Activated naive CD8-positive, alpha-beta T cell treated with anti-CD3 and anti-CD28 coated beads, Interleukin-2, amount 50 U/mL, for 24 hours (primary cell): Measurements from ENCODE around the gene CYP19A1.

Experiments
- ATAC-seq: fragments of 150-1000 bp; cut with Tn5 transposase; one replicate; pipeline ENCODE4 v1.10.0; 2021
- DNase-seq: peaks from one replicate; pipeline ENCODE4 v3.0.0; 2021
- H3K27ac Mint-ChIP-seq: one replicate; pipeline ENCODE4 v1.8.0; 2021; ENCODE audit warnings: mild to moderate bottlenecking, mixed read lengths
- H3K27me3 Mint-ChIP-seq: one replicate; pipeline ENCODE4 v1.8.0; 2021; ENCODE audit warnings: mixed read lengths
- H3K36me3 Mint-ChIP-seq: one replicate; pipeline ENCODE4 v1.8.0; 2021; ENCODE audit warnings: low read depth, mixed read lengths
- H3K4me1 Mint-ChIP-seq: one replicate; pipeline ENCODE4 v1.8.0; 2021; ENCODE audit warnings: mixed read lengths
- H3K4me3 Mint-ChIP-seq: one replicate; pipeline ENCODE4 v1.8.0; 2021; ENCODE audit warnings: mild to moderate bottlenecking, moderate library complexity, mixed read lengths
- H3K9me3 Mint-ChIP-seq: one replicate; pipeline ENCODE4 v1.8.0; 2021; ENCODE audit warnings: mixed read lengths

The CYP19A1 gene

DNA sequence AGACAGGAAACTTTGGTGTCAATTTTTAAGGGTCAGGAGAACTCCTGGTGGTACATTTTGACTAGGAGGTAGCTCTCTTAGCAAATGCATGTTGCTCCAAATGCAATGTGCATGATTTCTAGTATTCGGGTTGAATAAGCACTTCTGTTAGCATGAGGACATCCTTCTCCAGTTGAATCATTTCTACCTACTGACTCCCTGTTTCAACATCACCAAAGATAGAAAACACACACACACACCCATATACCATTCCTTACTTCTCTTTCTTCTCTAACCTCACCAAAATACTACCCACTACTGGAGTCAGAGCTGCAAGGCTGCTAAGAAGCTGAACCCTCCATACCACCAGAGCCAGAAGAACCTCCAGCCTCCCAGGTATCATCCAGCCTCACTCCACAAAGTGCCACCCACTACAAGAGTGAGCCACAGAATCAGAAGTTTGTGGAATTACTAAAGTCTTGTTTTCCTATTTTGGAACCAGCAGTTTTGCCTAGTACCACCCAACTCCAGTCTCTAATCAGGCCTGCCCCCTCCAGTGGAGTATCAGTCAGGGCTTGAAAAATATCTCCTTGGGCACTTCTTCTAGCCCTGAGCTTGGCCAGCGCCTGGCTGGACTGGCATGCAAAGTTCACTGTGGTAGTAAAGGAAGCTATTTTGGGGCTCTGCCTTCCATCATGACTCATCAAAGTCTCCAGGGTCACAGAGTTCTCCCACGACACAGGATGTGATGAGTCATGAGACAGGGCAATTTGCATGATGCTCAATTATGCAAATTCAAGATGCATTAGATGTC, 110.3 kb downstream of the CYP19A1 start:
- Mint-ChIP-seq H3K9me3 (no peaks in the 10 kb centered on the region), H3K4me1 (peaks cover 7% of the 10 kb centered on the region), H3K4me3 (no peak overlapping the region), H3K27me3 (peaks cover 4% of the 10 kb centered on the region), H3K27ac (peak overlapping the region; percentile 3), H3K36me3 (no peaks in the 10 kb centered on the region)
- DNase-seq (peak; percentile 8), ATAC-seq (peak; percentile 74)

DNA sequence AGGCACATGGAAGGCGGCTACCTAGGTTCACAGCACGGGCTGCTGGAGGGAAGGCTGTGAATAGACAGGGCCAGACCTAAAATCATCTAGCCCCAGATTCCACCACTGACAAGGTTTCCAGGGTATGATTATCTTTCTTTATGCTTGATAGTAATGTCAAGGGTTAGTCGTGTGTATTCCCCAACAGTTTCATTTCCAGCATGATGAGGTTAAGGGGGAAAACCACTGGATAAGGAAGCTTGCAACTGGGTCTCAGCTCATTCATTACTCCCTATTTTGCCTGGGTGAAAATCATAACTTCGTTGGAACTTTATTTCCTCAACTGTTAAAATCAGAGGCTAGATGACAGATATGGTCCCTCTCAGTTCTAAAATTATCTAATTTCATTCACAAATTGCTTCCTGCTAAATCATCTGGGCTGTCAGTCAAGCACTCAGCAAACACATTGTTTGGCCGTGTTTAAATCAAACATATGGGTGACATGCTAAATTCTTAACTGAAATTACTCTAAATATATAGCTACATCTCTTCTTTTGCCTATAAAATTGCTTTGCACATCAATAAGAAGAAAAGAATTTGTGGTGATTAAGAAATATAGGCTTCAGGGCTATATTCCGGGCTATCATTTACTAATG, 111.7 kb downstream of the CYP19A1 start:
- Mint-ChIP-seq H3K27me3 (peaks cover 6% of the 10 kb centered on the region), H3K27ac (no peak overlapping the region), H3K4me3 (no peak overlapping the region), H3K9me3 (no peaks in the 10 kb centered on the region), H3K4me1 (peaks cover 7% of the 10 kb centered on the region), H3K36me3 (no peaks in the 10 kb centered on the region)
- no peak for DNase-seq
- ATAC-seq, result no peak

DNA sequence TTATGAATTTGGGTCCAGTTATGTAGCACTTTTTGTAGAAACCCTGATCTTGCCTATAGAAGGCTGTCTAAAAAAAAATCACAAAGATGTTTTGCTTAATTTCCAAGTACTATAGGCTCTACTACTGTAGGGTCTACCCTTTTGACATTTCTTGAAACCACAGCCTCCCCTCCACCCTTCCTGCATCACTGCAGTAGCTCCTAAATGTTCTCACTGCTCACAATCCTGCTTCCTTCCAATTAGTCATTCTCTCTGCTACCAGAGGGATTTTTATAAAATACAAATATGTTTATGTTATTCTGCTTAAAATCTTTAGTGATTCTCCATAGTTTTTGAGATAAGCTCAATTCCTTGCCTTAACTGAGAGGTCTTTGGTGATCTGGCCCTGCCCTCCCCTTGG, 114.0 kb downstream of the CYP19A1 start:
- no peak for DNase-seq

DNA sequence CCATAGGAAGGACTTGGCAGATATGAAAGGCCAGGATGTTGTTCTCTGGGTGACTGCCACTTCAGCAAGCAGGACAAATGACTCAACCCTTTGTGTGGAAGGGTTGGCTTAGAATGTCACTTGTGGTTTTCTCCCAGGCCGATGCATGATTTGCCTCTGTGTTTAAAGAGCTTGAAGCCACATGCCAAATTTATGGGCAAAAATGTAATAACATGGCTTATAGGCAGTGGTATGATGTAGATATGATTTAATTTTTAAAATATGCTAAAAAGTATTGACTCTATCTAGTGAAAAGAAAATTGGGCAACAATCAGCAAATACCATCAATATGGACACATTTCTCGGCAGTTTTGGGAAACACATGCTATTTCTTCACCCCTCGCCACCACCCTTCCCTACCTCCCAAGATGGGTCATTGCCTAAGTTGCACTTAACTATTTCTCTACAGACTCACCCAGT, 114.6 kb downstream of the CYP19A1 start:
- peak; percentile 51 for ATAC-seq
- Mint-ChIP-seq H3K36me3 (no peaks in the 10 kb centered on the region), H3K4me1 (peaks cover 7% of the 10 kb centered on the region), H3K9me3 (no peaks in the 10 kb centered on the region), H3K4me3 (no peak overlapping the region), H3K27me3 (peaks cover 8% of the 10 kb centered on the region), H3K27ac (no peak overlapping the region)
- DNase-seq, result no peak

More for the DNA sequence above, 114.0 kb downstream of the CYP19A1 start:
- Mint-ChIP-seq H3K4me1 (peaks cover 7% of the 10 kb centered on the region), H3K27me3 (peaks cover 8% of the 10 kb centered on the region), H3K27ac (no peak overlapping the region), H3K9me3 (no peaks in the 10 kb centered on the region), H3K4me3 (no peak overlapping the region), H3K36me3 (no peaks in the 10 kb centered on the region)
- no peak for ATAC-seq

DNA sequence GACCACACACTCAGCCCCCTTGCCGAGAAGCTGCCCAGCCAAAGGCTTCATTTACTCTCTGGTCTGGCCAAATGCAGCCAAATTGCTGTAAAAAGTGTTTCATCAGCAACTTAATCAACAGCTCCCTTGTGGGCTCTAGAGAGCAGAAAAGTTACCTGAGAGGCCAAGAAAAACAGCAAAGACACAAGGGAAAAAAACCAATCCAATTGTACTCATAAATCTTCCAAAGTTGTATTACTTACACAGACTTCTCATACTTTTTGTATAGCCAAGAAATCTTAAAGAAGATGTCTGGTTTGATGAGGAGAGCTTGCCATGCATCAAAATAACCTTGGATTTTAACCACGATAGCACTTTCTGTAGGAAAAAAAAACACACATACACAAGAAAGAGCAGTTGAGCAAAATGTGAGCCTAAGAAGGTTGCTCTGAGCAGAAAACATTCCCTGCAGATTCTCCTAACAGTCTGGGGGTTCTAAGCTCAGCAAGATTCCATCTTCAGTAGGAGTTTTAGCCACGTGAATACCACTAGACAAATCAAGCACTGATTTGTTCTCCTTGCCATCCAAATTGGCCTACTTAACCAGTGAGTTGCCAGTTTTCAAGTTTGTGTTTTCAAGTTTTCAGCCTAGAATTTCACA, 120.0 kb downstream of the CYP19A1 start:
- Mint-ChIP-seq H3K27me3 (peaks cover 12% of the 10 kb centered on the region), H3K27ac (no peak overlapping the region), H3K9me3 (no peaks in the 10 kb centered on the region), H3K4me1 (no peaks in the 10 kb centered on the region), H3K36me3 (no peaks in the 10 kb centered on the region), H3K4me3 (no peak overlapping the region)
- DNase-seq (no peak), ATAC-seq (no peak)

DNA sequence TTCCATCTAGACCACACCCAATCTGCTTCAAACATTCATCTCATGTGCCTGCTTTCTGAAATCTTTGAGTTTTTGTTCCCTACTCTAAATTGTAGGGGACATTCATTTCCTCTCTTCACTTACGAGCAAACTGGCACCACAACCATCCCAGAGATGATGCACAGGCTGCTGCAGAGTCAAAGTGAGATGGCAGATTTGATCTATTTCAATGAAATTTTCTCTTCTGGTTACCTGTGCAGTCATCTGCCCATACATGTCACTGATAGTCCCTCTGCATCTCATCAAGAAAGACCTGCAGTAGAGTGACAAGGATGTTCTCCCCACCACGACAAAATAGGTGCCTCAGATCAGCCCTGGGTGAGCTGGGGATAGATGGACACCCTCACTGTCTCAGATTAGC, 125.5 kb downstream of the CYP19A1 start:
- Mint-ChIP-seq H3K27ac (no peak overlapping the region), H3K4me3 (no peak overlapping the region), H3K27me3 (peaks cover 9% of the 10 kb centered on the region), H3K4me1 (no peaks in the 10 kb centered on the region), H3K36me3 (no peaks in the 10 kb centered on the region), H3K9me3 (no peaks in the 10 kb centered on the region)
- ATAC-seq, result no peak
- no peak for DNase-seq

DNA sequence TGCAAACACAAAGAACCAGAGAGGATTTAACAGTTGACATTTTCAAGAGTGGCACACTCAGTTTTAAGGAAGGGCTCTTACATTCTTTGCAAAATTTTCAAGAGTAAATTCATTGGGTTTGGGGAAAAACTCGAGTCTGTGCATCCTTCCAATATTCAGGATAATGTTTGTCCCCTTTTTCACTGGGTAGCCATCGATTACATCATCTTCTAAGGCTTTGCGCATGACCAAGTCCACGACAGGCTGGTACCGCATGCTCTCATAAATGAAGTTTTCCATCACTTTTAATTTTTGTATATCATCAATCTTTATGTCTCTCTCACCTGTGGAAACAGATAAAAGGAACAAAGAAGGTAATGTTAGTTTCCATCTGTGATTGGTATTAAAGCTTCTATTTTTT, 126.2 kb downstream of the CYP19A1 start:
- DNase-seq, result no peak
- Mint-ChIP-seq H3K9me3 (no peaks in the 10 kb centered on the region), H3K4me3 (no peak overlapping the region)

DNA sequence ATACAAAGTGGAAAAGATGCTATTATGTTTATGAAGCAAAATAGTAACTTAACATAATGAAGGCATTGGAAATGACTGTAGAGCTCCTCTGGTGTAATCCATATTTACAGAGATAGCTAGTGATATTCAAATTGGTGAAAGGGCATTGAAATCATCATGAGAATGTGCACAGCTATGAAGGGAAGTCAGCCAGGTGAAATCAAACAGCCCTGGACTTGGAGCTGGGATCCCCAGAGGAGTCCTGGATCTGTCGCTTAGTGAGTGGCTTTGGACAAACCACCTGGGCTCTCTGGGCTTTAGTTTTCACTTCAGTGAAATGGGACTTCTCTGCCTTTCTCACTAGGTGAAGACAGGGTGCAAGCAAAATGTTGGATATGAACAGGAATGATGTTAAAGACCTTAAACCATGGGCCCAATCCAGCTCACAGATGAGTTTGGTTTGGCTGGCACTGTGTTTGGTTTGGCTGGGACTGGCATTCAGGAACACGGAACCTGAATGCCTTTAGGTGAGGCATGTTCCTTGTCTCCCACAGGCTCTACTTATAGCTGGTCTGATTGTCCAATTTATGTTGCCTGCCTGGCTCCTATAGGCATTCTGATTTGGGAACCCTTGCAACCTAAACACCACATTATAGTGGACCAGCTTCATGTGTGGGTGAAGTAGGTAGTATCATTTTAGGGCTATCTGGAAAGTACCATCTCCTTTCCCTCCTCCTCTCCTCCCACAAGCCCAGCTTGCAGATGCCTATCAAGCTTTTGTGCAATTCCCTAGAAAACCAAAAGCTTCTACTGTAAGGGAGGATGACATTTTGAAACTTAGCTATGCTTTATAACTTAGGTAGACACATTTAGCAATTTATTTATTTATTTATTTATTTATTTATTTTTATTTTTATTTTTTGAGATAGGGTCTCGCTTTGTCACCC, 133.1 kb downstream of the CYP19A1 start:
- H3K4me3 Mint-ChIP-seq, result no peak overlapping the region
- ATAC-seq, result no peak
- no peak overlapping the region for H3K27ac Mint-ChIP-seq
- DNase-seq, result no peak
- H3K27me3 Mint-ChIP-seq, result peaks cover 7% of the 10 kb centered on the region
- no peaks in the 10 kb centered on the region for H3K36me3 Mint-ChIP-seq
- H3K4me1 Mint-ChIP-seq, result no peaks in the 10 kb centered on the region
- no peaks in the 10 kb centered on the region for H3K9me3 Mint-ChIP-seq

More for the DNA sequence above, 126.2 kb downstream of the CYP19A1 start:
- H3K4me1 Mint-ChIP-seq, result no peaks in the 10 kb centered on the region
- no peaks in the 10 kb centered on the region for H3K36me3 Mint-ChIP-seq
- no peak overlapping the region for H3K27ac Mint-ChIP-seq
- H3K27me3 Mint-ChIP-seq, result peaks cover 9% of the 10 kb centered on the region
- ATAC-seq, result no peak

DNA sequence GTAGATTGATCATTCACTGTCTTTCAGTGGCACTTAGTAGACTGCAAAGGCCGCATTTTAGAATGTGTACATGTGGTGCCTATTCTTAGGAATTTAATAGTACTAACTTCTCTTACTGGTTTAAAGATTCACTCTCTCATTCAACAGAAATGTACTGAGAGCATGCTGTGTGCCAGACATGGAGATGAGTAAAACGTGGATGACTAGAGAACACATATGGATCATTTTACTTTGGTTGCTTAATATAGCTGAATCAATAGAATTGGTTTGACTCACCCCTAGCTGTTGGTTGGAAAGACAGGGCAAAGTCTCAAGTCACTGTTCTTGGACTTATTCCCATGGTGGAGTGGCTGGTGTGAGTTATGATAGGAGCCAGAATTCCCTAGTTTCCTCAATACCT, 134.6 kb downstream of the CYP19A1 start:
- Mint-ChIP-seq H3K27me3 (peaks cover 7% of the 10 kb centered on the region), H3K27ac (no peak overlapping the region), H3K4me1 (peaks cover 2% of the 10 kb centered on the region), H3K9me3 (no peaks in the 10 kb centered on the region), H3K4me3 (no peak overlapping the region), H3K36me3 (no peaks in the 10 kb centered on the region)
- ATAC-seq (no peak), DNase-seq (no peak)

DNA sequence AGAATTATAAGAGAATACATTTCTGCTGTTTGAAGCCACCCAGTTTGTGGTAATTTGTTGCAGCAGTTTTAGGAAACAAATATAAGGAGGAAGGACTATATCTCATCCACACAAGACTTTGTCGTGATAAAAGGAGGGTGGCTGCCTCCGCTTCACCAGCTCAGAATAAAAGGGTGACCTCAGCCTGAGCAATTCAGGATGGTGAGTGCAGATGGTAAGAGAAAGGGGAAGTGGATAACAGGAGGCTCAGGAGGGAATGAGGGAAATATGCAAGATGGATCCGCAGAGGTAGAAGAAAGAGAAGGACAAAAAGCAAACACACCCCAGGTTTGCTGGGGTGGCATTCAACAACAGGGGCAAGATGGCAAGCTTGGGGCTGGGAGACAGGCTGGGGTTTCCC, 135.6 kb downstream of the CYP19A1 start:
- H3K27ac Mint-ChIP-seq, result no peak overlapping the region
- peaks cover 2% of the 10 kb centered on the region for H3K4me1 Mint-ChIP-seq
- peaks cover 8% of the 10 kb centered on the region for H3K27me3 Mint-ChIP-seq
- H3K9me3 Mint-ChIP-seq, result no peaks in the 10 kb centered on the region
- H3K4me3 Mint-ChIP-seq, result no peak overlapping the region
- H3K36me3 Mint-ChIP-seq, result no peaks in the 10 kb centered on the region
- DNase-seq, result no peak
- ATAC-seq, result no peak

DNA sequence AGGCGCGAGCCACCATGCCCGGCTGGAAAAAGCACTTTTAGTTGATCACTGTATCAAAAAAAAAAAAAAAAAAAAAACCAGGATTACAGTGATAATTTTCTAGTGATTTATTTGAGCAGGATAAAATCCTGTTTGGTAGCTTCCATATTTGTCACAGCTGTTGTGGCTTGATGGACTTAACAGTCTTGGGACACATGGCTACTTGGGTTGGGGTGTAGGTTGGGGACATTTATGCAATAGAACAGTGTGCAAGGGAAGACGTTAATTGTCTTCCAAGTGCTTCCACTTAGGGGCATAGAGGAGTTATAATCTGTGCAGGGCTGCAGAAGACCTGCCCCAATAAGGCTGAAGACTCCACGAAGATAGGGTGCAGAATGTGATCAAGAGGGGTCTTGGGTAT, 136.8 kb downstream of the CYP19A1 start:
- Mint-ChIP-seq H3K4me1 (peaks cover 2% of the 10 kb centered on the region), H3K27ac (no peak overlapping the region)
- no peak for ATAC-seq

DNA sequence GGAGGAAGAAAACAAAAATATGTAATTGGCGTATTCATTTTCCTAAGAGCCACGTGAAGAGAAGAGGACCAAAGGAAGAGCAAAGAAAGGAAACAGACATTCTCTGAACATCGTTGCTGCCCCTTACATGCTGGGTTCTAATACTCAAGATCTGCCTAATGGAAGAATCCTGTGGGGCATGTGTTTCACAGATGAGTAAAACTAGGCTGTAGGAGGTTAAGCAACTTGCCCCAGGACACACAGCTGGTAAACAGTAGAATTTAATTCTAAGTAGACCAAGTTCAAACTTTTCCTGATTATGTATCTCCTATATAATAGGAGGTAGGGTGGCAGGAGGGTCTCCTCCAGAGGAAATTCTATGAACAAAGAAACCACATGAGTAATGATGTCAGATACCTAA, 137.6 kb downstream of the CYP19A1 start:
- Mint-ChIP-seq H3K4me3 (no peak overlapping the region), H3K27ac (no peak overlapping the region), H3K27me3 (peaks cover 6% of the 10 kb centered on the region), H3K9me3 (no peaks in the 10 kb centered on the region), H3K4me1 (peaks cover 2% of the 10 kb centered on the region), H3K36me3 (no peaks in the 10 kb centered on the region)
- no peak for DNase-seq
- ATAC-seq, result no peak

More for the DNA sequence above, 136.8 kb downstream of the CYP19A1 start:
- Mint-ChIP-seq H3K4me3 (no peak overlapping the region), H3K9me3 (no peaks in the 10 kb centered on the region), H3K27me3 (peaks cover 8% of the 10 kb centered on the region), H3K36me3 (no peaks in the 10 kb centered on the region)
- no peak for DNase-seq

DNA sequence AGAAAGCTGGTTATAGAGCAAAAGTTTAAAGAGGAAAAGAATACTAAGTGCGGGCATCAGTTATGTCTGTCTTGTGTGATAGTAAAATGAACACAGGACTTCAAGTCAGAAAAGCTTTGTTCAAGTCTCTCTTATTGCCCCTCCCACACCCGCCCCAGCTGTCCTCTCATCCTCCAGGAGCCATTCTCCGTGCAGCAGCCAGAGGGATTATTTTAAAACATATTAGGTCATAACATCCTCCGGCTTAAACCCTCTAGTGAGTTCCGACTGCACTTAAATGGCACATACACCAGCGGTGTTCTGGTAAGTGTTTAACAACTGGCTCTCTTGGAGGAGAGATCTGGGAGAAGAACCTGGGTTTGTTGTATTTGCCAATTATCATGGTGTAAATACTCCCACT, 138.9 kb downstream of the CYP19A1 start:
- Mint-ChIP-seq H3K27me3 (peaks cover 6% of the 10 kb centered on the region), H3K9me3 (no peaks in the 10 kb centered on the region), H3K27ac (no peak overlapping the region), H3K36me3 (no peaks in the 10 kb centered on the region), H3K4me1 (peaks cover 2% of the 10 kb centered on the region), H3K4me3 (no peak overlapping the region)
- ATAC-seq, result no peak
- DNase-seq, result no peak

DNA sequence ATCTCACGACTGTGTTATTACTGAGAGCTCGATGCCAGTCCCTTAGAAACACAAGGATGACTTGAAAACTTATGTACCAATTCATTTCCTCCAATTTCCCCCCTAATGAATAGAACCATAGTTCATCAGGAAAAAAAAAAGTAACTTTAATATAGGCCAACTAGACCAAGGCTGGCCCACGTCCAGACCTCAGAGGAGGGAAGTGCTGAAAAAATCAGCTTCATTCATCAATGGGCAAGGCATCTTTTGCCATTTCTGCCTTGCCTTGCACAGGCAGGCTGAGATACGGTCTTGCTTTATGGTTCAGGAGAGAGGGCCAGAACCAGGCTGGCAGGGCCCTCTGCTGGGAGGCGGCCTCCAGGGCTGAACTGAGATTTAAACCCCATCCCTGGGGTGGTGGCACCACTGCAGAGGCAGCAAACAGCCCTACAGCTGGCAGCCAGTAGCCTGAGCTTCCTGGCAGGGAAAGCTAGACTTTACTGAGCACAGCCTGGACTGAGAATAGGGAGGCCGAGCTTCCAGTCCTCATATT, 139.6 kb downstream of the CYP19A1 start:
- Mint-ChIP-seq H3K4me3 (no peak overlapping the region), H3K36me3 (no peaks in the 10 kb centered on the region), H3K27ac (no peak overlapping the region), H3K27me3 (peaks cover 9% of the 10 kb centered on the region), H3K9me3 (no peaks in the 10 kb centered on the region), H3K4me1 (peaks cover 2% of the 10 kb centered on the region)
- DNase-seq, result no peak
- ATAC-seq, result peak; percentile 28
